ENCODE measurements around the gene KRT4. TPM values are rescaled to one million over a fixed set of nuclear protein-coding genes. Genes with fewer than 3 reads are reported as not detected.

The KRT4 gene
- total and polyA plus RNA-seq, 2 experiments from 2014 or later = not detected

- Histone ChIP-seq H3K9me2 (ENCODE audit: insufficient read depth) (no peaks in the 10 kb centered on the region), H3K79me2 (replicated peaks; ENCODE audit: insufficient read depth) (no peaks in the 10 kb centered on the region), H3K4me3 (no peak within 1 kb of the TSS), H3K27me3 (ENCODE audit: insufficient read depth) (no peaks in the 10 kb centered on the region), H3F3A (replicated peaks; ENCODE audit: low read depth) (no peaks in the 10 kb centered on the region), H2AFZ (no peak within 1 kb of the TSS), H3K27ac (ENCODE audit: low read depth) (no peak within 1 kb of the TSS), H4K20me1 (replicated peaks; ENCODE audit: insufficient read depth) (no peaks in the 10 kb centered on the region), H3K36me3 (ENCODE audit: insufficient read depth) (no peaks in the 10 kb centered on the region), H3K4me2 (no peak within 1 kb of the TSS), H3K4me1 (ENCODE audit: insufficient read depth) (no peaks in the 10 kb centered on the region)
- no peak for DNase-seq (ENCODE audit: low spot score)
- Mint-ChIP-seq H3K36me3 (ENCODE audit: low read depth) (no peaks in the 10 kb centered on the region), H3K4me3 (no peak within 1 kb of the TSS), H3K27ac (no peak within 1 kb of the TSS), H3K27me3 (ENCODE audit: insufficient read depth, low read depth, poor library complexity) (peaks cover 2% of the 10 kb centered on the region), H3K9me3 (no peaks in the 10 kb centered on the region), H3K4me1 (no peaks in the 10 kb centered on the region; the same call in 2 of the 3 replicates)
- TF ChIP-seq REST (IDR thresholded peaks at IDR 0.05; ENCODE audit: unreplicated experiment) = no peak
- no peak for TF ChIP-seq STAT1 (IDR thresholded peaks at IDR 0.05; ENCODE audit: unreplicated experiment)
- no peak for TF ChIP-seq ZNF462 (CRISPR knock-in tag; IDR thresholded peaks at IDR 0.05)
- no peak for TF ChIP-seq EZH2 (IDR thresholded peaks at IDR 0.05; ENCODE audit: low read depth, unreplicated experiment)
- TF ChIP-seq ZNF331 (CRISPR knock-in tag; IDR thresholded peaks at IDR 0.05; ENCODE audit: low read depth) = no peak
- no peak for TF ChIP-seq CTCF (conservative IDR thresholded peaks at IDR 0.05; ENCODE audit: low read depth in 2 of 2)
- no peak for TF ChIP-seq POLR2AphosphoS5 (IDR thresholded peaks at IDR 0.05; ENCODE audit: low read depth)
- no peak for TF ChIP-seq ZNF114 (CRISPR knock-in tag; IDR thresholded peaks at IDR 0.05)
- TF ChIP-seq NANOG (IDR thresholded peaks at IDR 0.05; ENCODE audit: borderline replicate concordance) = no peak
- no peak for TF ChIP-seq EZH2phosphoT487 (IDR thresholded peaks at IDR 0.05; ENCODE audit: unreplicated experiment)
- ATAC-seq = no peak
Observed at GRCh38 chr12:52776913-52777395, 37.0 kb downstream of the KRT4 start, which contains the start of gene KRT76. Gene KRT76 (minus strand): TSS chr12:52777345. CDS start chr12:52777291, 54 bp downstream.
